Measurements from ENCODE around the gene BBX.

The BBX gene

GRCh38 chr3:107522510-107523288, at the start of gene BBX:
Gene BBX, plus strand, starts transcription at chr3:107522962. Its CDS starts 187,499 bp downstream, at chr3:107710461.
- DNase-seq (ENCODE audit: low read depth, low spot score), result peak; percentile 99

DNA sequence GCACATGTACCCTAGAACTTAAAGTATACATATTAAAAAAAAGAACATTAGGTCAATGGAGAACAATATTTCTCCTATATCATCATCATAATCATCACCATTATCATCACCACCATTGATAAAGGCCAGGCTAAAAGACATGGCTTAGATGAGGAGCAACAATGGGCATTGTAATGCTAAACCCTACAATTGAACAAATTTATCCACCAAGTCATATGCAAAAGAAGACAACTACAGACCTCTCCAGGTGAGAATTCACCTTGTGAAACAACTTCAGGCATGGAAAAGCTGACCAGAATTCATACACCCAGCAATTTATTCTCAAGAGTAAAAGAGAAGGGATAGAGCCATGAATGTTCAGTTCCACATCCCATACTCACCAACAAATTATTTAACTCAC, 46.3 kb upstream of the BBX start:
- no peak for DNase-seq (ENCODE audit: low read depth, low spot score)

DNA sequence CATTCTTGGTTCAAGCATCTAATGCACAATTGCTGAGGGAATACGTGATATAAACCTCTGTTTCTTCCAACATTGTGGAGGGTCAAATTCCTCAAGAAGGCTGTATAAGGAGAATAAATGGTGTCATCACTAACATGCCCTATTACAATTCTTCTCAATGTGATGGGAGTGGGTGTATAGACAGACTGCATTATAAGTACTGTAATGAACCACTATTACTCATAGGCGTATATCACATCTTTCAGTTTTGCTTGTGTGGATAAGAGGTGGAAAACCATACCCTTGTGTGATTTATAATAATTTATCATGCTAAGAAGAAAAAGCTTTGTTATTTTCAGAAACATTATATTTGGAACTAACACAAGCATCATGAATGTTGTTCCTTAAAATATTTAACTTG, 35.3 kb upstream of the BBX start:
- no peak for DNase-seq (ENCODE audit: low read depth, low spot score)

GRCh38 chr3:107488942-107489341, 33.8 kb upstream of the BBX start:
- DNase-seq (ENCODE audit: low read depth, low spot score), result no peak

DNA sequence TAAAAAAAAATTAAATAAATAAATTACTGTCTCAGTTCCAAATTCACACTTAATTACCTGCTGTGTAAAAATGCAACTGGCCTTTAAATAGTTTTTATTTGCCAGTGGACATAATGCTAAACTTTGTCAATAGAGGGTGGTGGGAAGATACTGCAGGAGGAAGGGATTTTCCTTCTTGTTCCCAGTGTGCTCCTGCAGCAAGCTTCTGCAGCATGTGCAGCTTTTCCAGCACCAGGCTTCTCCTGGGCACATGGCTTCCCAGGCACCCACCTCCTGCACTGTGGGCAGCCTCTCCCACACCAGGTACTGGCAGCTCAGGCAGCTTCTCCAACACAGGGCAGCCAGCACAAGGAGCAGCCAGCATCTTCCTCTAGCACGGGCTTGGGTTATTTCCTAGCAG, 29.6 kb upstream of the BBX start:
- no peak for DNase-seq (ENCODE audit: low read depth, low spot score)

- DNase-seq (ENCODE audit: low read depth, low spot score), result no peak
Measured at GRCh38 chr3:107496855-107497254, 25.9 kb upstream of the BBX start.

DNA sequence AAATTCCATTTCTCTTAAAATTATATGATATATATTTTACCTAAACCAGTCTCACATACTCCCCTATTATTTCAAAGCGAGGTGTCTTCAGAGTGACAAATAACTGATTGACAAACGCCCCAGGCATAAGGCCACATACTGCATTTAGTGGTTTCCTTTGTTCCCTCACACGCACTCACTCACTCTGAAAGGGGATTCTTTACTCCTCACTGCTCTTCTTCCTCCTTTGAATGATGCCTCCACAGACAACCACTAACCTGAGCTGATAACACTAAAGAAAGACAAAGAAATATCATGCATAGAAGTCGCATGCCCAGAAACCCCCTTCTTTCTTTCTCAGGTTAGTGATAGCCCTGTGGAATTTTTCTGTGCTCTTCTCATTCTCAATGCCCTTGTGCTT, 24.1 kb upstream of the BBX start:
- peak; percentile 51 for DNase-seq (ENCODE audit: low read depth, low spot score)

- no peak for DNase-seq (ENCODE audit: low read depth, low spot score)
Measured at GRCh38 chr3:107506458-107506857, 16.3 kb upstream of the BBX start.

GRCh38 chr3:107508331-107508730, 14.4 kb upstream of the BBX start:
- no peak for DNase-seq (ENCODE audit: low read depth, low spot score)

- DNase-seq (ENCODE audit: low read depth, low spot score), result no peak
Measured at GRCh38 chr3:107512108-107512507, 10.7 kb upstream of the BBX start.

DNA sequence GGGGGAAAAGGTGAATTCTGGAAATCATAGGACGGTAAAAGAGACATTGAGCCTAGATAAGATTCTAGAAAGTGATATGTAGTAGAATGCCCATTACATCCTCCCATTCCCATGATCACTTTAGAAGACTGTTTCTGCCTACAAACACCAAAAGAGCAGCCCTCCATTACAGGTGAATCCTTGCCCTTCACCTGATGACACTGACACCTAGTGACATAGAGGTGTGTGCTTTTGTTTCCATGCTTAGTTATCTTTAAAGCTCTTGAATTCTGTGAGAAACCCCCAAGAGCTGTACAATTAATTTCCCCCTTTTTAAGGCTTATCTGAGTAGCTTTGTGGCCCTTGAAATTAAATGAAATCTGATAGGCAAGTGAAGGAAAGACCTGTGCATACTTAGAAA, 8.3 kb upstream of the BBX start:
- DNase-seq (ENCODE audit: low read depth, low spot score), result no peak

- DNase-seq (ENCODE audit: low read depth, low spot score), result no peak
Measured at GRCh38 chr3:107516475-107516874, 6.3 kb upstream of the BBX start.

DNA sequence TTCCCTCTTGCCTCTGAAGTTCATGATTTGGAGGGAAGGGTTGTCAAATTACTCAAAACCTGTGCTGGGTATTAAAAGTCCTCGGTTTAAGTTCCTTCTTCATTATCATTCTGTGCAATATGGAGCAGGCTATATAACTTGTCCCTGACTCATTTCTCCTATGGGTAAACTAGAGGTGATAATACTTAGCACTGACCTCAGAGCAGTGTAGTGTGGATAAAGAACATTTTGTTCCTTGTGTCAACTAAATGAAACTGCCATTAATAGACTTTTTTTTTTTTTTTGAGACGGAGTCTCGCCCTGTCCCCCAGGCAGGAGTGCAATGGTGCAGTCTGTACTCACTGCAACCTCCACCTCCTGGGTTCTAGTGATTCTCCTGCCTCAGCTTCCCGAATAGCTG, 2.2 kb upstream of the BBX start:
- DNase-seq (ENCODE audit: low read depth, low spot score), result no peak

DNA sequence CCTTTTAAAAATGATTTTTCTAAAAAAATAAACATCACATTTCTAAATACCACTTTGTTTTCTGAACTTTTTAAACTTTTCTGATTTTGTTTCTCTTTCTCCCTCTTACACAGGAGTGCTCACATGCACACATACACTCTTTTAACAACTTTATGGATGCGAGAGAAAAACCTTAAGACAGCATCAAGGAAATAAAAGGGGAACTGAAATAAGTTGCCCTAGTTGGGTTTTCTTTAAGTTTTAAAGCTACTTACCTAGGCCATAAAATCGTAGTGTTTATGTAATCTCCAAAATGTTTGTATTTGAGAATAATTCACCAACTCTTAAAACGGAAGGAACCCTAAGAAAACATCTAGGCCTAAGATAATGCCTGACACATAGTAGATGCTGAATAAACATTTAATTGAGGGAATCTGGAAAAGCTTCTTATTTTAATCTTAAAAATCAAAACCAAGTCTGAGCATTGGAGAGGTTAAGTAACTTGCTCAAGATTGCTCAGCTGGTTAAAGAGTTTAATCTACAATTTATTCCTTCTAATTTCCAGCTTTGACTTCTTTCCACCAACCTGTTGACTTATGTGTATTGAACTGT, 1.2 kb upstream of the BBX start:
- DNase-seq (ENCODE audit: low read depth, low spot score), result no peak

- DNase-seq (ENCODE audit: low read depth, low spot score), result no peak
Measured at GRCh38 chr3:107523289-107523538, 452 bp downstream of the BBX start.

DNA sequence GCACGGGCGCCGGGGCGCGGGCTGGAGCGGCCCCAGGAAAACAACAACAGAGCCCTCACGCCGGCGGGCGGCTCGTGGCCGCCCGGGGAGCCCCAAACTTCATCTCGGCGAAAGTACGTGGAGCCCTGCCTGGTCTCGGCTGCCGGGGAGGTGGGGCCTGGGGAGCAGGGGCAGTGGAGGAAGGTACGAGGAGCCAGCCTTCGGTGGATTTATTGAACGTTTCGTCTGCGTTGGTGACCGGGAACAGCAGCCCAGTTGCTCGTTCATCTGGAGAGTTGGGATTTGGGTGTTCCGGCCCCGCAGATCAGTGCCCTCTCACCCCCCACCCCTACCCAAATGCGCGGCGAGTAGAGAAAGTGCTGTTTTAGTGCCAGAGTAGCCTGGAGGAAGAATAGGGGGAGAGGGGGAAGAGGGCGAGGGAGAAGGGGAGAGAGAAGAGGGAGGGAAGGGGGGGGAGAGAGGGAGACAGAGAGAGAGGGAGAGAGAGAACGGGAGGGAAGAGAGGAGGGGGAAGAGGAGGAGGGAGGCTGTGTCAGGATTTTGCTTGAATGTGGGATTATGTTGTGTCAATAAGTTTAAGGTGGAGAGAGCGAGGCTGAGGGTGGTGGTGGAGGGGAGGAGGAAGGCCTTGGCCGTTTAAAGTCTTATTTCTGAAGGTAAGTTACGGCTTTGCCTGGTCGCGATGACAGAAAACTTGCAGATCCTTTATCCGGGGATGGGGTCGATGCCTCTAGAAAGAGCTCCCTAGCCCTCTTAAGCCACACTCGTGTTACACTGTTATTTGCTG, 970 bp downstream of the BBX start:
- DNase-seq (ENCODE audit: low read depth, low spot score), result peak; percentile 59

DNA sequence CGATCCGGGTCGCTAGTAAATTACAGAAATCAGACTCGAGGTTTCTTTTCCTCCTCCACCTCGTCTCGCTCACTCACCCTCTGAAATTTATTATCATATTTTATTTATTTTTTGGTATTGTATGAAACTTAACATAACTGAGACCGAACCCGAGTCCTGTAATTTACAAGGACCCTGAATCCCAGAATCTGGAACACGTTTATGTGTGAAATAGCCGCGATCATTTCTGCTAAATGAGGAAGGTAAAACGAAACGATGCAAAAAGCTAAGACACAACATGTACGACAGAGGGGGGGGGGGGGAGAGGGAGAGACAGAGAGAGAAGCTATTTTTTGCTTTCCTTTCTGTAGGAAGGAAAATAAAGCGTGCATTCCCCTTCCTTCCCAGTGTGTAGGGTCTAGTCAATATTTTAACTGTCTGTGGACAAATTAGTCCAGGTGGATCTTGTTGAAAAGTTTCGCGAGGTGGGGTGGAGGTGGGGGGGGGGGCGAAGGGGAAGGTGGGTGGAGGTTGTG, 1.6 kb downstream of the BBX start:
- DNase-seq (ENCODE audit: low read depth, low spot score), result no peak

DNA sequence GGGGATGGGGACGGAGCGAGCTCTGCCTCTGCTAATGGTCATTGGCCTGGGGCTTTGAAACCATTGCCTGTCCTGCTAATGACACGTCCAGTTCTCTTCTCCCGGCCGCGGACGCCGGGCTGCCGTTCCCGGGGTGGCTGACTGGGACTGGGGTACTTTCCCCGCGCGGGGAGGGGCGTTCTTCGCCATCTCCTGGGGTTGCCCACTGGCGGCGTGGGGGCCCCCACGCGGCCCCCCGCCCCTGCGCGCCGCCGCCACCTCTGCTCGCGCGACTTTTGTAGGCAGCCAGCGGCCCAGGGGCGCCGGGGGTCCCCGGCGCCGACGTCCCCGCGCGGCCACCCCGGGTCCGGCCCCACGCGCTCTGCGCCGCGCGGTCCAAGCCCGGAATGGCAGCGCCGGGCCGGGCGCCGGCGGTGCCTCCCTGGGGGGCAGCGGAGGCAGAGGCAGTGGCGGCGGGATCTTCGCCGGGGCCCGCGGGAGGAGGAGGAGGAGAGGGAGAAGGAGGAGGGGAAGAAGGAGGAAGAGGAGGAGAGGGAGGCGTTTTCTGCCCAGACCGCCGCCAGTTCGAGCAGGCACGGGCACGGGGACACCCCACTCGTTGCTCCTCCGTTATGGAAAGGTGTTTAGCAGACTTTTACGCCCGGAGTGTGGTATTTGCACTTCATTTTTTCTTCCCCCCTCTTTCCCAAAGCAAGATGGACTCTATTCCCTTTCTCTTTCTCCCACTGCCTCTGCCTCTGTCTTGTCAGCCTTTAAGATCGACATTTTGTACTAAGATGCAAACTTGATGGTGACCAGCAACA, 2.3 kb downstream of the BBX start:
- DNase-seq (ENCODE audit: low read depth, low spot score), result peak; percentile 67

GRCh38 chr3:107525644-107526305, 3.0 kb downstream of the BBX start:
- DNase-seq (ENCODE audit: low read depth, low spot score), result peak; percentile 53

GRCh38 chr3:107531917-107532469, 9.2 kb downstream of the BBX start:
- DNase-seq (ENCODE audit: low read depth, low spot score), result no peak

GRCh38 chr3:107540857-107541256, 18.1 kb downstream of the BBX start:
- no peak for DNase-seq (ENCODE audit: low read depth, low spot score)
